ENCODE measurements around the gene TRIM13.
"Not testable (repeated sequence)": the region's sequence is repeated elsewhere in the genome, so short reads cannot be mapped to it uniquely, and the experiment has no call there.

TRIM13 gene

GRCh38 chr13:50052478-50052877 is 55.6 kb downstream of the TRIM13 start:
- DNase-seq (ENCODE audit: low read depth, low spot score) = no peak
- H3K27ac ChIP-seq = no peak overlapping the region

GRCh38 chr13:50053844-50054243 is 57.0 kb downstream of the TRIM13 start:
- no peak overlapping the region for H3K27ac ChIP-seq
- DNase-seq (ENCODE audit: low read depth, low spot score) = no peak

DNA sequence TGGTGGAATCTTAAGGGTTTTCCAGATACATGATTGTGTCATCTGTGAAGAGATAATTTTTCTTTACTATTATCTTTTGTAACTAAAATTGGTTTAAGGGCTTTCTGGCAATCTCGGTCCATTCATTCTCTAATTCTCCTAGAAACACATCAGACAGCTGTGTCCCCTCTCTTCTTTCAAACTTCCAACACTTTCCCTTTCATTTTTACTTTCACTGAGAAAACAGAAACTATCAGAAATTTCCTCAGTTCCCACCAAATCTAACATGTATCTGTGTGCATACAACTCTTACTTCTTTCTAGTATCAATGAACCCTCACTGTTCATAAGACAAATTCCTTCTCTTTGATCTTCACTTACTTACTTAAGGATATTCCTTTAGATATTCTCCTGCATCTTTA is 58.6 kb downstream of the TRIM13 start:
- no peak overlapping the region for H3K27ac ChIP-seq

GRCh38 chr13:50060718-50061117 is 63.9 kb downstream of the TRIM13 start:
- DNase-seq (ENCODE audit: low read depth, low spot score) = no peak
- no peak overlapping the region for H3K27ac ChIP-seq

More for the DNA sequence above, 58.6 kb downstream of the TRIM13 start:
- no peak for DNase-seq (ENCODE audit: low read depth, low spot score)

- not testable (repeated sequence) for DNase-seq (ENCODE audit: low read depth, low spot score)
These were observed 65.5 kb downstream of the TRIM13 start for GRCh38 chr13:50062336-50062735.

DNA sequence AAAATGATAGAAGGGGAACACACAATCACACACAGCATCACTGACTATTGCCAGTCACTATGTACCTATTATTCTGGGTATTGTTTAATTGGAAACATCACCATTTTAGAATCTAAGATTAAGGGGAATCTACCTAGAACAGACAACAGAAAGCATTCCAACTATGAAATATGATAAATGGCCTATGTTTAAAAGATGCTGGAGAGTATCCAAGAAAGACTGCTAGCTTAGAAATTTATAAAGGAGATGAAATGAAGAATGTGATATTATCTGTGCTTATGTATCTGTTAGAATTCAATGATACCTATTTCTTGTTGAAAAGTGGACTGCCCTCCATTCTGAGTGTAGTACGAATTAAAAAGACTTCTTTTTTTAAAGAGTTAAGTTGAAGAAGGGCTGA is 68.9 kb downstream of the TRIM13 start:
- H3K27ac ChIP-seq = no peak overlapping the region
- DNase-seq (ENCODE audit: low read depth, low spot score) = no peak

More at GRCh38 chr13:50062336-50062735, 65.5 kb downstream of the TRIM13 start:
- not testable (repeated sequence) for H3K27ac ChIP-seq

Measured in epithelial cell of prostate (primary cell).